HEK293T (cell line): ENCODE results near the gene CMPK1.
"Not testable (repeated sequence)": the region's sequence is repeated elsewhere in the genome, so short reads cannot be mapped to it uniquely, and the experiment has no call there.

Experiments used
- CTCF ChIA-PET: fragments of 350-600 bp; formaldehyde crosslinking; extraction: SDS; loops from one replicate; lab custom pipeline; 2021; ENCODE audit warnings: antibody characterized with exemption, inconsistent platforms; lab: Yijun Ruan, JAX
- POLR2A ChIA-PET: fragments of 350-600 bp; formaldehyde crosslinking; extraction: SDS; loops from one replicate; lab custom pipeline; 2020; ENCODE audit warnings: antibody characterized with exemption, inconsistent platforms; lab: Yijun Ruan, JAX
- DNase-seq: peaks from one replicate; pipeline ENCODE4 v3.0.0; 2012; ENCODE audit warnings: mixed read lengths; ENCODE audit errors: extremely low spot score
- ARNT ChIP-seq: fragments of 450-650 bp; IDR thresholded peaks from 2 replicates; pipeline ENCODE4 v1.6.1; 2017; ENCODE audit warnings: mild to moderate bottlenecking
- BHLHE40 ChIP-seq: fragments of 450-650 bp; IDR thresholded peaks from 2 replicates; pipeline ENCODE4 v1.6.1; 2016; ENCODE audit warnings: mild to moderate bottlenecking, moderate library complexity, borderline replicate concordance
- CTBP1 ChIP-seq: fragments of 450-650 bp; IDR thresholded peaks from 2 replicates; pipeline ENCODE4 v1.6.1; 2016; ENCODE audit warnings: borderline replicate concordance
- ELF4 ChIP-seq: fragments of 450-650 bp; IDR thresholded peaks from 2 replicates; pipeline ENCODE4 v1.6.1; 2017; ENCODE audit warnings: antibody characterized with exemption
- FOXA1 ChIP-seq: fragments of 450-650 bp; IDR thresholded peaks from 2 replicates; pipeline ENCODE4 v1.6.1; 2016; ENCODE audit warnings: mild to moderate bottlenecking
- FOXK2 ChIP-seq: fragments of 450-650 bp; IDR thresholded peaks from 2 replicates; pipeline ENCODE4 v1.6.1; 2016; ENCODE audit warnings: mild to moderate bottlenecking
- FOXM1 ChIP-seq: fragments of 450-650 bp; IDR thresholded peaks from 2 replicates; pipeline ENCODE4 v1.6.1; 2017; ENCODE audit warnings: mild to moderate bottlenecking, borderline replicate concordance
- HDGF ChIP-seq: fragments of 450-650 bp; IDR thresholded peaks from 2 replicates; pipeline ENCODE4 v1.6.1; 2017; ENCODE audit warnings: antibody characterized with exemption, borderline replicate concordance
- L3MBTL2 ChIP-seq: fragments of 450-650 bp; conservative IDR thresholded peaks from 2 replicates; pipeline ENCODE4 v1.6.1; 2016; ENCODE audit warnings: mild to moderate bottlenecking
- LEF1 ChIP-seq: fragments of 450-650 bp; IDR thresholded peaks from 2 replicates; pipeline ENCODE4 v1.6.1; 2017; ENCODE audit warnings: mild to moderate bottlenecking, borderline replicate concordance
- NFRKB ChIP-seq: fragments of 450-650 bp; IDR thresholded peaks from 2 replicates; pipeline ENCODE4 v1.6.1; 2016; ENCODE audit warnings: mild to moderate bottlenecking, moderate library complexity
- SP1 ChIP-seq: fragments of 450-650 bp; IDR thresholded peaks from 2 replicates; pipeline ENCODE4 v1.6.1; 2017
- SUZ12 ChIP-seq: fragments of 450-650 bp; IDR thresholded peaks from 2 replicates; pipeline ENCODE4 v1.6.1; 2016; ENCODE audit warnings: mild to moderate bottlenecking
- TARDBP ChIP-seq: fragments of 450-650 bp; IDR thresholded peaks from 2 replicates; pipeline ENCODE4 v1.6.1; 2016
- ZNF384 ChIP-seq: fragments of 450-650 bp; IDR thresholded peaks from 2 replicates; pipeline ENCODE4 v1.6.1; 2016
- TF ChIP-seq, protein P1 (sequence below): fragments of 450-650 bp; IDR thresholded peaks from 2 replicates; pipeline ENCODE4 v1.6.1; 2016

CMPK1 gene

GRCh38 chr1:47334765-47335435, 1.3 kb downstream of the CMPK1 start:
- no peak for DNase-seq
- ChIA-PET CTCF (interaction anchor here (0.6 to 1.2 kb wide), 3 partner anchors 16 to 145 kb away, joined by 3 to 4 read pairs (median 3); partner anchors contain the start of gene PDZK1IP1), POLR2A (interaction anchor here (0.6 to 3.8 kb wide), 8 partner anchors 11 to 390 kb away, joined by 3 to 88 read pairs (median 4); partner anchors contain the start of gene STIL)
- TF ChIP-seq LEF1 (no peak), TARDBP (no peak), FOXA1 (no peak), CTBP1 (no peak), L3MBTL2 (no peak), ARNT (no peak), SP1 (no peak), NFRKB (no peak), SUZ12 (no peak), ZNF384 (no peak), BHLHE40 (no peak), ELF4 (no peak), HDGF (no peak), FOXK2 (no peak), FOXM1 (no peak)
- TF ChIP-seq, protein P1, sequence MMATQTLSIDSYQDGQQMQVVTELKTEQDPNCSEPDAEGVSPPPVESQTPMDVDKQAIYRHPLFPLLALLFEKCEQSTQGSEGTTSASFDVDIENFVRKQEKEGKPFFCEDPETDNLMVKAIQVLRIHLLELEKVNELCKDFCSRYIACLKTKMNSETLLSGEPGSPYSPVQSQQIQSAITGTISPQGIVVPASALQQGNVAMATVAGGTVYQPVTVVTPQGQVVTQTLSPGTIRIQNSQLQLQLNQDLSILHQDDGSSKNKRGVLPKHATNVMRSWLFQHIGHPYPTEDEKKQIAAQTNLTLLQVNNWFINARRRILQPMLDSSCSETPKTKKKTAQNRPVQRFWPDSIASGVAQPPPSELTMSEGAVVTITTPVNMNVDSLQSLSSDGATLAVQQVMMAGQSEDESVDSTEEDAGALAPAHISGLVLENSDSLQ: no peak

DNA sequence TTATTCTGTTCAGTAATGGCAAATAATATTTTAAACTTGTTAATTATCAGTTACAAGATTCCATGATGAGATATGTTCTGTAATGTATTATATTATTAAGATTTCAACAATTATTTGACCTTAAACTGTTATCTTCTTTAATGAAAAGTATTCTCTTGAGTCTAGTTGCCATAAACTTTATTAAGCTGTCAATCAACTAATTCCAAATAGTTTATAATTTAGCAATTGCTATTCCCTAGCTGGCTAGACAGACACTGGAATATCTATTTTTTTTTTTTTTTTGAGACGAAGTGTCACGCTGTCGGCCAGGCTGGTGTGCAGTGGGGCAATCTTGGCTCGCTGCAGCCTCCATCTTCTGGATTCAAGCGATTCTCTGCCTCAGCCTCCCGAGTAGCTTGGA, 3.8 kb downstream of the CMPK1 start:
- no peak for DNase-seq
- TF ChIP-seq L3MBTL2 (no peak), NFRKB (no peak), FOXA1 (no peak), HDGF (no peak), FOXM1 (no peak)
- TF ChIP-seq, protein P1: peak; percentile 68
- CTCF ChIA-PET: interaction anchor here (0.7 kb wide), 1 partner anchor 661 kb away, joined by 3 read pairs; no protein-coding TSS in a partner anchor
- POLR2A ChIA-PET: interaction anchor here (1.2 to 3.5 kb wide), 2 partner anchors 23 to 158 kb away, joined by 3 to 16 read pairs; partner anchors contain the start of gene STIL

GRCh38 chr1:47338249-47339077, 4.9 kb downstream of the CMPK1 start:
- DNase-seq: no peak
- no peak for TF ChIP-seq SP1
- no peak for TF ChIP-seq SUZ12
- no peak for TF ChIP-seq FOXM1
- no peak for TF ChIP-seq NFRKB
- TF ChIP-seq ELF4: no peak
- no peak for TF ChIP-seq FOXK2
- TF ChIP-seq FOXA1: no peak
- no peak for TF ChIP-seq BHLHE40
- no peak for TF ChIP-seq LEF1
- TF ChIP-seq TARDBP: no peak
- TF ChIP-seq HDGF: no peak
- no peak for TF ChIP-seq ZNF384
- TF ChIP-seq L3MBTL2: no peak
- TF ChIP-seq, protein P1: no peak
- TF ChIP-seq ARNT: no peak
- TF ChIP-seq CTBP1: no peak
- POLR2A ChIA-PET: interaction anchor here (3.5 kb wide), 1 partner anchor 24 kb away, joined by 16 read pairs; the partner anchor contains the start of gene STIL
- CTCF ChIA-PET: interaction anchor here (0.7 to 2.1 kb wide), 5 partner anchors 12 to 660 kb away, joined by 3 to 5 read pairs (median 4); no protein-coding TSS in a partner anchor

- ChIA-PET CTCF (interaction anchor here (1.0 to 2.1 kb wide), 2 partner anchors 11 to 14 kb away, joined by 4 to 5 read pairs; no protein-coding TSS in a partner anchor), POLR2A (interaction anchor here (3.5 kb wide), 1 partner anchor 26 kb away, joined by 16 read pairs; the partner anchor contains the start of gene STIL)
- no peak for TF ChIP-seq SP1
- TF ChIP-seq, protein P1: no peak
- TF ChIP-seq L3MBTL2: no peak
- TF ChIP-seq TARDBP: no peak
- no peak for TF ChIP-seq FOXA1
- TF ChIP-seq ZNF384: no peak
- no peak for TF ChIP-seq NFRKB
- no peak for TF ChIP-seq SUZ12
- TF ChIP-seq FOXK2: no peak
- TF ChIP-seq CTBP1: no peak
- no peak for DNase-seq
Observed at GRCh38 chr1:47340227-47340626, 6.6 kb downstream of the CMPK1 start.

DNA sequence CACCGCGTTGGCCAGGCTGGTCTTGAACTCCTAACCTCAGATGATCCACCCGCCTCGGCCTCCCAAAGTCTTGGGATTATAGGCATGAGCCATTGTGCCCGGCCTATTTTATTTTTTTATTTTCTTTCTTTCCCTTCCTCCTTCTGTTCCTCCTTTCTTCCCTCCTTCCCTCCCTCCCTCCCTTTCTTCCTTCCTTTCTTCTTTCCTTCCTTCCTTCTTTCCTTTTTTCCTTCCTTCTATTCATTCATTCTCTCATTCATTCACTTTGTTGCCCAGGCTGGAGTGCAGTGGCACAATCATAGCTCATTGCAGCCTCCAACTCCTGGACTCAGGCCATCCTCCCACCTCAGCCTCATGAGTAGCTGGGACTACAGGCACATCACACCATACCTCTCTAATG, 13.4 kb downstream of the CMPK1 start:
- POLR2A ChIA-PET: interaction anchor here (0.8 to 1.1 kb wide), 2 partner anchors 12 to 13 kb away, joined by 3 read pairs; partner anchors contain the start of gene CMPK1
- DNase-seq, CTCF ChIA-PET: not testable (repeated sequence)
